Activated effector memory CD4-positive, alpha-beta T cell treated with Interleukin-2 at 50 U/mL for 16 hours (primary cell): ENCODE data around the gene ST6GALNAC4.
A peak's percentile ranks its signal among the peaks of the same experiment; 100 is the strongest.

Experiments
- DNase-seq: peaks from one replicate; pipeline ENCODE4 v3.0.0-alpha.2; 2020

The ST6GALNAC4 gene

DNA sequence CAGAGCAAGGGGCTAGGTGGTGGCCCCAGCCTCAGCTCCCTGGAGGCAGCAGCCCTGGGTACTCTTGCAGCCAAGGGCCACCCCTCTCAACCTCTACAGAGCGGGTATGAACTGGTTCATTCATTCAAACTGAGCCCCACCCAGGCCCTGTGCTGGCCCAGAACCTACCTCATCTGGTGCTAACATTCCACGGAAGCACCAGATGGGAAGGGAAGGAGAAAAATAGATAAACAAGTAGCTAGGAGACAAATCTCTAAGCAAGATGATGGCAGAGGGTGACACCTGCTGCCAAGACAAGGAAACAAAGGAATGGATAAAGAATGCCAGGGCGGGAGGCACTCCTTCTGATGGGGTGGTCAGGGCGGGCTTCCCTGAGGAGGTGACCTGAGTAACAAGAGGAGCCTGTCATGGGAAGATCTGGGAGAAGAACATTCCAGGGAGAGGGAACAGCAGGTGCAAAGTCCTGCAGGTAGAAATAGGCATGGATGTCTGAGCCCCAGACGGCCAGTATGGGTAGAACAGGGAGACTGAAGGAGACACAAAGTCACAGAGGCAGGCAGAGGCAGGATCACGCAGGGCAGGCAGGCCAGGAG is 6.1 kb downstream of the ST6GALNAC4 start:
- DNase-seq, result no peak

DNA sequence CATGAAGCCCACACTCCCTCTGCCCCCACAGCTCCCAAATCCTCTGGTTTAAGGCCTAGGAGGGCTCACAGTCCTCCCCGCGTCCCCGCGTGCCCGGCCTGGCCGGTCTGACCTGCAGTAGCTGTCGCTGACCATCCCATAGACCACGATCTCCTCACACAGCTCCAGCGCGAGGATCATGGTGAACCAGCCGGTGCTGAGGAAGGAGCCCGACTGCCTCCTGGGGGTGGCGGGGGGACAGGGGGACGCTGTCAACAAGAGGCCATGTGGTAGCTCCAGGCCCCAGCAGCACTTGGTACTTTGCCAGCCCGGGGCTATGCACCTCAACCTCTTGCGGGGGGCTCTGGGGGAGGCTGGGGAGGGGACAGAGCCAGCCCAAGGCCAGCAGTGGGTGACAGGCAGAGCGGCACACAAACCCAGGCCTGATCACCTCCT is 7.0 kb downstream of the ST6GALNAC4 start:
- no peak for DNase-seq

DNA sequence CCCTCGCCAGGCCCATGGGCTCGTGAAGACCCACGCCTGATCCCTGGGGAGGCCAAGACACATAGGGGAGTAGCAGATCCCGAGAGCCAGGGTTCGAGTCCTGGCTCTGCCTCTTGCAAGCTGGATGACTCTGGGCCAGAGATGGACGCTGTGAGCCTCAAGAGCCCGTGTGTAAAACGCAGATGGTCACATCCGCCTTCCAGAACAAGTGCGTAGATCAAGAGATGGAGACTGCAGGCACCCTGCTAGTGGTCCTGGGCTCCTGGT is 8.2 kb downstream of the ST6GALNAC4 start:
- no peak for DNase-seq

DNA sequence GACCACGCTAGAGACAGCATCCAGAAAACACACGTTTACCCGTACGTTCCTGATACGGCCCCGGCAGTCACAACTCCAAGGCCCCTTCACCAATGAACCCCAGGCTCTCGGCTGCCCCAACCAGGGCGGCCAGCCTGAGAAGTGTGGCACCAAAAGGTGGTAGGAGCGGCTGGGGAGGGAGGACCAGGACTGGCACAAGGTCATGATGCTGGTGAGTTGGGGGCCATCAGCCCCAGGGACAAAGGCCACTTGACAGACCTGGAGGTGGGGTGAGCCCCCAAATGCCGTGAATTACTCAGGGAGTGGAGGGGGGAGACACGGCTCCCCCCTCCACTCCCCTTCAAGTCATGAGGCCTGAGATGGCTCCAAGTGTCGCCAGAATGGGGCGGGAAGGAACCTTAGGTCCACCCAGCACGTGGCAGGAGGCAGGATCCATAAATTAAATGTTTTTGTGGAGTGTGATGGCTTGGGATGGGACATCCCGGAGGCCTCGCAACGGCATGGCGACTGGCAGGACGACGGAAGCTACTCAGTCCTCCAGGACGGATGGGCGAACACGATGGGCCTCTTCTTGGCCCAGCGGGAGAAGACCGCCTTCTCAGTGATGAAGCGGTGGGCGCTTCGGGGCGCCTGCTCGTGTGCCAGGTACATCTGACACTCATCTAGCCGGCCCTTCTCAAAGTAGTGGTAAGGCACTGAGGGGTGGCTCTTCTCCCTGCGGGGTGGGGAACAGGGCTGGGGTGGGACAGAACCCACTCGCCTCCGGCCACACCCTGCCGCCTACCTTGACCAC is 8.8 kb downstream of the ST6GALNAC4 start:
- no peak for DNase-seq

DNA sequence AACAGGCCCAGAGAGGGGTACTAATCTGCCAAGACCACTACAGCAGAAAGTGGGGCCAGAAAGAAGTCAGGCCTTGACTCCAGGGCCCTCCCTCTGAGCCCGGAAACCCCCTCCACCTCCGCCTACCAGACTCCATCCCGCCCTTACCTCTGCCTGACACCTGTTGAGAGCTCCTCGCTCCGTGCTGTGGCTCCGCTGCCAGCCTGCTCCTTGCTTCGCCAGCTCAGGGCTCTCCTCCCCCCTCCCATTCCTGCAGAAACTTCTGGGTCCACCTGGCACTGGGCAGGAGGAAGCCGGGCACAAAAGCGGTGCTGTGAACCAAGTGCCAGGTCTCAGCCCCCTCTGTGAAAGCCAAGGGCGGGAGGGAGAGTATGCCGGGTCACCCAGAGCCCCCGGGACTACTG is 11.1 kb downstream of the ST6GALNAC4 start:
- peak; percentile 67 for DNase-seq

DNA sequence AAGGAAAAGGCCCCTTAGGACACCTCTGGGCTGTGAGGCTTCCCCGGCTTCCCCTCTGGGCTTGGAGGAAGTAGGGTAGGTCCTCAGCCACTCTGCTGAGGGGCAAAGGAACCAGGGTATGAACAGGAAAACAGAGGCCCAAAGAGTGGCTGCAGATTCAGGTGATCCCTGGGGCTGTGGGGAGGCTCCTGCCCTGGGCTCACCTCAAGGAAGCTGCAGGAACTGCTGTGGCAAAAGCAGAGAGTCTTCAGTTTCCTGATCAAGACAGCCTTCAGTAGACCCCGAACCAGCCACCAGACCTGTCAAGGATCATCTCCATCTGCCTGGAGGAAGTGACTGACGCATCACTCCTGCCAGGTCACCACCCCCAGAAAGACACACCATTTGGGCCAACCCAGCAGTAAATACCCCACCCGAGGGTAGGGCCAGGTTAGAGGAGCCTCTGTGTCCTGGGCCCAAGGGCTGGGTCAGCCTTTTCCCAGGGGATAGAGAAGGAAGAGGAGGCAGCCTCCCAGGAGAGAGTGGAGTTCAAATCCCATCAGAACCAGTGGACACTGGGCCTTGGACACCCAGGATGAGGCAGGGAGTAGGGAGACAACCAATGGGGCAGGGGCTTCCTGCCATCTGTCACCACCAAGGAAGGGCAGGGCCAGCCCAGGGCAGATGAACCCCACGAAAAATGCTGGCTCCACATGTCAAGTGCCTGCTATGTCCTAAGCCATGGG is 11.7 kb downstream of the ST6GALNAC4 start:
- peak; percentile 54 for DNase-seq

DNA sequence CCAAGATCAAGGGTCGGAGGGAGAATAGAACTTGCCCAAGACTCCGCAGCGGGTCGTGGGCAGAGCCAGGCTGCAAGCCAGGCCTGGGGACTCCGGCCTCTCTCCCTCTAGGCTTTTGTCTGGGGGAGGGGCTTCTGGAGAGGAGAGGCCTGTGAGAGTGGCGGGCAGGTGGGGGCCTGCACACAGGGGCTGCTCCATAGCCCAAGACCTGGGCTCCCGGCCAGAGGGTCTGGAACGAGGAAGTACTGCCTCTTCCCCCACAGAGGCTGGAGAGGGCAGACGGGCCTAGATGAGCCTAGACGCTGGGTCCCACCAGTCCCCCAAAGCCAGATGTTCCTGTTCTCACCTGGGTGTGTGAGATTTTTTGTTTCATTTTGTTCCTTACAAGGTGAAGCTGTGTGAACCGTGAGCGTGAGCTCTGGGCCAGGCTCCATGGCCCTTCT is 12.3 kb downstream of the ST6GALNAC4 start:
- DNase-seq, result no peak

DNA sequence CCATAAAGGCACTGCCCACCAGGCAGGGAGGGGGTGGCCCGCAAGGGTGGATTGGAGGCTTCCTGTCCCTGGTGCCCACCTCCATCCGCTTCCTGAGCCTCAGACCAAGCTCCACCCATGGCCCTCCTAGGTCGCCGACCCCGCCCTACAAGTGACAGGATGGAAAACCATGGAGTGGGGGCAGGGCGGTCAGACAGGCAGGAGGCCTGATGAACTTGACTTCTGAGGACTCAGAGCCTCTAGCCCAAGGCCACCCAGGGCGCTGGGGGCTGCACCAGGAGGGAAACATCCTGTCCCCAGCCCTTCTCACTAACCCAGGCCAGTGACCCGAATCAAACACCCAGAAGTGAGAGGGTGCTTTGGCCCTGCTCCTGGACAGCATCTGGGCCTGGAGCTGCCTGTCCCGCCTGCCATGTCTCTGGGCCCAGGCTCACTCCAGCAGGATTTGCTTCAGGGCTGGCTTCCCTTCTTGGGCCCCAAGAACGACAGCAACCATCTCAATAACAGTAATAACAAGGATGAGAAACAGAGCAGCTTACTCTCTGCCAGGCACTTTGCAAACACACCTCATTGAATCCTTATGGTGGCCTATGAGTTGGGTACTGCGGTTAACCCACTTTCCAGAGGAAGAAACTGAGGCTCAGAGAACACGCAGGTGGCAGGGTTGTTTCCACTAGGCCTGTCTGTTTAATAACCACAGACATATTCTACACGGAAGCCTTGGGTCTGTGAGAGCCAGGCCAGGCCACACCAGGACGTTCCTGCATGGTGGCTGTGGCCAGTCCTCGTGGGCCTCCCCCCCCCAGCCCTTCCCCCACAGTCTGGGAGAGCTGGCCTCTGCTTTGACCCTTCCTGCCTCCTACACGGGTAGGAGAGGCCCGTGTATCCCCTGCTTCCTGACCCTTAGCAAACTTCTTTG is 13.0 kb downstream of the ST6GALNAC4 start:
- DNase-seq, result peak; percentile 57

DNA sequence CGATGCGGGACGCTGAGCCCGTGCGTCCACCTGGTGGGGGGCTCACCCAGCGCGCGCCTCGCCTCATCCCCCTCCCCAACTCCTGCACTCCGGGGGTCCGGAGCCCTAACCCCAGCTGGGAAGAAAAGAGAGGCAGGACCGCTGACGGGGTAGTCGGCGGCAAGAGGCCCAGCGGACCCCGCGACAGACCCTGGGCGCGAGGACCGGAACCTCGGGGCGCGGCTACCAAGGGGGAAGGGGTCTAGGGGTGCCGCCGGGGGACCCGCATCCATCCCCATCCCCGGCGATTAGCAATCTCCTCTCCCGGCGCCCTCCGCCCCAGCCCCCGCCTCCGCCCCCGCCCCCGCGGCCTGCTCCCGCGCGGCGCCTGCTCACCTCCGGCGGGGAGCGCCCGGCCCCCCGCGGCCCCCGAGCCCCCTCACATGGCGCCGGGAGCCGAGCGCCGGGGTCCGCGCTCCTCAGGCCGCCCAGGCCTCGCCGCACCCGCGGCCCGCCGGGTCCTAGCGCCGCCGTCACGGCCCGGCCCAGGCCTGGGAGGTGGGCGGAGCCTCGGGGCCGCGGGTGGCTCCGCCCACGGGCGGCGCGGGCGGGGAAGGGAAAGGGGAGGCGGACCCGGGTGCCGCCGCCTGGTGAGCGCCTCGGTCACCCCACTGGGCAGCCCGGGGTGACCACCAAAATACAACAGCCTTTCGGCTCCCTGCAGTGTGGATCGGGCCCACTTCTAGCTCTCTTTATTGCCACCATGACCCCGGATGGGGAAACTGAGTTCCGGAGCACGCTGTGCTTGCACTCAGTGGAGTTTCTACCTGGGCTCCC is 17.5 kb downstream of the ST6GALNAC4 start, which contains the start of gene ST6GALNAC6:
ST6GALNAC6 (minus strand) TSS at position 476 of the 816 bp plus-strand sequence. CDS start 1,622 bp downstream, outside the sequence.
- DNase-seq, result peak; percentile 59

DNA sequence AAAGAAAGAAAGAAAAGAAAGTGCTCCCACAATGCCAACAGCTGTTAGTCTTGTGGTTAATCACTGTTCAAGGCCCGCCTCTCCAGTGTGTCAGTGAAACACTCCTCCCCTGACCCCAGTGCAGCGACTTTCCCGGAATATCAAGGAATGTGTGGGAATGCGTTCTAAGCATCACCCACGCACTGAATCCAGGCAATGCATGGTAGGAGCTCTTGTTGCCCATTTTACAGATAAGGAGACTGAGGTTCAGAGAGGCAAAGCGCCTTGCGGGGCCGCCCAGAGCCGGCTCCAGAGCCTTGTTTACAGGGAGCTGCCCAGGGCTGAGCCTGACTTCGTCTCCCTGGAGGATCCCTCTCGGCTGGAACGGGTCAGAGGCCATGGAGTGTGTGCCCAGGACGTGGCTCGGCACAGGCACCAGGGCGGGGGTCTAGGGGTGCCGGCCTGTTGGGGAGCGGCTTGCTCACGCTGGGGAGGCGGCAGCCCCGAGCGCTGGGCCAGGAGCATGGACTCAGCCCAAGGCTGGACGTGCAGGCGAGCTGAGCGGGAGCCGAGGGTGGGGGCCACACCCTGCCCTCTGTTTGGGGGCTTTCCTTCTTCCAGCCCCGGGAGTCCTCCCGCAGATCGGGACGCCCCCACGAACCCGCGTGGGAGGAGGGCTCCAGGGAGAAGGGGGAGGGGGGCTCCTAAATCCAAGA is 18.3 kb downstream of the ST6GALNAC4 start:
- no peak for DNase-seq

DNA sequence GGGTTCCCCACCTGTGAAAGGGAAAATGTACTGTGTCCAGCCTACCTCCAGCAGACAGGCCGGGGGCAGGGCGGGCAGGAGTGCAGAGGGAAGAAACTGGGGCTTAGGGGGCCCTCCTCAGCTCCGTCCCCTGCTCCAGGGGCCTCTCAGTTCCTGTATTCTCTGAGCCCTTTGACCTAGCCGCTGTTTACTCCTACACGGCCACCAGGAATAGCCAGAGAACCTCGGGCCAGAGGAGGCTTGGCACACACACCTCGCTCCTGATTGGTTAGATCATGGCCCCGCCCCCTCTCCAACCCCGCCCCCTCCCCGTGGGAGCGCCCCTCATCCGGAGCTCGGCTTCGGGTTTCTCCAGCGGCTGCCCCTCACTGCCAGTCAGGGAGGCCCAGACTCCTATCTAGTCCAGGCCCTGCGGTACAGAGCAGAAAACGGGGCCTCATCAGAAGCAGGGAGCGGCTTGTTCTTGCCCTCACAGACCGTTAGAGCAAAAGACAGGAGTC is 19.6 kb downstream of the ST6GALNAC4 start:
- DNase-seq, result no peak

DNA sequence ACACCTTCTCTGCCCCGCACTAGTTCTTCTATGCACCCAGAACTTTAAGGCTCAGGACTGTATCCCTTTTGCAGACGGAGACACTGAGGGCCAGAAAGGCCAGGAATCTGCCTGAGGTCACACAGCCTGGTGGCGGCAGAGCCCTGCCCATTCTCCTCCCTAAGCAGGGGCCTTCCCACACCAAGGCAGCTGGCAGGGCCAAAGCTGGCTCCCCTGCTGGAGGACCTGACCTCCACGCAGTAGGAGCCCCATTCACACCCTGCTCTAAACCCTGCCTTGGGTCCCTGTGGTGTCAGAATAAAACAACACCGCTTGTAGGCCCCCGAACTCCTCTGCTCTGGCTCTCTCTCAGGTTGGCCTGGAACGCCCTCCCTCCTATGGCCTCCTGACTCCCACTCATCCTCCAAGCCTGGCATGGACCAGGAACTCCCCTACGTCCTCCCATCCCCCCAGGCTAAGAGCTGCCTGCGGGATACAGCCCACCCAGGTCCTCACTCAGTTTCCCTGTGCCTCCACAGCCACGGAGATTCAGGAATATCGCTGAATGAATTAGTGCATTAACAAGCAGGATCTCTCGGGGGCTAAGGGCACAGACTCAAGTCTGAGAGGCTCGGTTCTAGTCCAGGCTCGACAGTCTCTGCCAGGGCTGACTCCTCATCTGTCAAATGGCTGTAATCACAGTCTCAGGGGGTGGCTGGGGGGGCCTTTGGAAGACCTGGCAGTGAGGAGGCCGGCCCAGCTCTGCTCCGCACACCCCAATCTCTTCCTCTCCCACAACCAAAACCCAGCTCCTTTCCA is 20.2 kb downstream of the ST6GALNAC4 start:
- DNase-seq, result no peak

DNA sequence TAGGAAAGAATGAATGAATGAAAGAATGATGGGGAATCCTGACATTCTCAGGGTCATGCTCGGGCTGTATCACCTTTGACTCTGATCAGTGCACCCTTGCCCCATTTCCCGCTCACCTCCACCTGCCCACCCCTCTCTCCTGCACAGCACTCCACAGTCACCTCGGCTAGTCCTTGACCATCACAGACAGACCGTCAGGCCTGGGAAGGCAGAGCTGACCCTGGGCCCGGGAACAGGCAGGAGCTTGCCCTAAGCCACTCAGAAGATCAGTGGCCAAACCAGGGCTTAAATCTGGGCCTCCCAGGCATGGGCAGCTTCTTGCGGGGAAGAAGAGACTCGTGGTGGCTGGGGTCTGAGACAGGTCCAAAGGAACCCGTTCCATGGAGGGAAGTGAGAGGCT is 21.0 kb downstream of the ST6GALNAC4 start:
- DNase-seq, result no peak

DNA sequence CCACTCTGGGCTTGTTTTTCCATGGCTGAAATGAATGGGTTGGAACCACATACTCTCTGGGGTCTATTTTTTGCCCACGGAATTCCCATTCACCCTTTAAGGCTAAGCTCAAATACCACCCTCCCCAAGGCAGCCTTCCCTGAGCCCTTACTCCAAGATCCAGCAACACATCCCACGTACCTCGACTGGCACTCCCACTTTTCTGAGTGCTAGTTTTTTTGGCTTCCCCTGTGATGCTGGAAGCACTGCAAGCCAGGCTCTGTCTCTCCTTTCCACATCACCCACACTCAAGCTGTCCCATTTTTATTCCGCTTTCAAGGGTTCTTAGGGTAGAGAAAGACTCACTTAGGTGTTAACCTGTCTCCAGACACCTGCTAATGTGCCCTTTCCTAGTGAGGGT is 23.4 kb downstream of the ST6GALNAC4 start:
- no peak for DNase-seq

DNA sequence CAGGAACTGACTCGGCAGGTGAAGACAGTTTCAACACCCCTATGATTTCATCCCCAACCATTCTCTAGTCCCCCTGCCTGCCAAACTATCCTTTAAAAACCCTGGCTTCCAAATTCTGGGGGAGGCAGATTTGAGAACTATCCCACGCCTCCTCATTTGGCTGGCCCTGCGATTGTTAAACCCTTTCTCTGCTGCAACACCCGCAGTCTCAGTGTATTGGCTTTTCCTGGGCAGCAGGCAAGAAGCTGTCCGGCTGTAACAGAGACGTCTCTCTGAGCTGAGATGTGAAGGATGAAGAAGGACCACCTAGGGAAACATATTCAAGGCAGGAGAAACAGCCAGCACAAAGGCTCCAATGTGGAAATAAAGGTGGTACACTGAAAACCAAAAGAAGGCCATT is 24.0 kb downstream of the ST6GALNAC4 start:
- no peak for DNase-seq

DNA sequence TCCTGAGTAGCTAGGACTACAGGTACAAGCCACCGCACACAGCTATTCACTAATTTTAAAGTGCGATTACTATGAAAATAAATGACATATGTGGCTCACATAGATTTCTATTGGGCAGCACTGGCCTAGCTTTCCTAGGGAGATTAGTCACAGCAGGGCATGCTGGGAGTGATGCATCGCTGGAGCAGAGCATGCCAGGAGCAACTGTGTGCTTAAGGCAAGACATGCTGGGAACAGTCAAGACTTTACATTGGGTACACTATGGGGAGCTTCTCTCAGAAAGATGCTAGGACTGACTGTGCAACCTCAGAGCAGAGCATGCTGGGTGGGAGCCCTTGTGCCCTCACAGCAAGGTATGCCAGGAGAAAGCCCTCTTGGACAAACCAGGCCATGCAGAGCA is 26.8 kb downstream of the ST6GALNAC4 start:
- DNase-seq, result no peak

DNA sequence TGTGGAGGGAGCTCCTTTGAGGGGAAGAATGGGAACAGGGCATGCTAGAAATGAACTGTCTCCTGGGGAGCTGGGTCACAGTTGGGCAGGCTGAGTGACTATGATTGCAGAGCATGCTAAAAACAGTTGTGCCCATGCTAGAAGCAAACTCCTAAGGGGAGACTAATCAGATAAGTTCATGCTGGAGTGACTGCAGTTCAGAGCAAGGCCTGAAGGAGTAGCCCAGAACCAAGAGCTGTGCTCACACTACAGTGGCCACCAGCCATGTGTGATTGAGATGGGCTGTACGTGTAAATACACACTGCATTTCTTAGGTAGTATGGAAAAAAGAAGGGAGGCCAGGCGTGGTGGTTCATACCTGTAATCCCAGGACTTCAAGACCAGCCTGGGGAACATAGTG is 29.0 kb downstream of the ST6GALNAC4 start:
- no peak for DNase-seq

DNA sequence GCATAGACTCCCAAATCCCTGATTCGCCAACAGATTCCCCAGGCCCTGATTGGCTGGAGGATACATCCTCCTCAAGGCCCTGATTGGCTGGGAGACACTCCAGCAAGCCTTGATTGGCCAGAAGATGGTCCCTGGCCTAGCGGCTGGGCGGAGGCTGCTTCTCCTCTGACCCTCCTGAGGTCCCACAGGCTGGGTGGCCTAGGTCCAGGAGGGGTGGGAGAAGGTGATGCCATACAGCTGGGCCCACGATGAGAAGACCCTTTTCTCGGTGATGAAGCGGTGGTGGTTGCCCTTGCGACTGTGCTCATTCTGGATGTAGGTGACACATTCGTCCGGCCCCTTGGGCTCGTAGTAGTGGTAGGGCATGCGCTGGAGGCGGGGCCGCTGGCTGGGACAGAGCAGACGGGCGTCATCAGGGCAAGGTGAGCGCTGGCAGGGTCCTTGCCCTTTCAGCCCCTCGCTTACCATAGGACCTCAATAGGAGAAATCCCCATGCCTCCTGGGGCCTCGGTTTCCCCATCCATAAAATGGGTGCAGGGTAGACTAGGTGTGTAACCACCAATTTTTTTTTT is 30.4 kb downstream of the ST6GALNAC4 start:
- no peak for DNase-seq

DNA sequence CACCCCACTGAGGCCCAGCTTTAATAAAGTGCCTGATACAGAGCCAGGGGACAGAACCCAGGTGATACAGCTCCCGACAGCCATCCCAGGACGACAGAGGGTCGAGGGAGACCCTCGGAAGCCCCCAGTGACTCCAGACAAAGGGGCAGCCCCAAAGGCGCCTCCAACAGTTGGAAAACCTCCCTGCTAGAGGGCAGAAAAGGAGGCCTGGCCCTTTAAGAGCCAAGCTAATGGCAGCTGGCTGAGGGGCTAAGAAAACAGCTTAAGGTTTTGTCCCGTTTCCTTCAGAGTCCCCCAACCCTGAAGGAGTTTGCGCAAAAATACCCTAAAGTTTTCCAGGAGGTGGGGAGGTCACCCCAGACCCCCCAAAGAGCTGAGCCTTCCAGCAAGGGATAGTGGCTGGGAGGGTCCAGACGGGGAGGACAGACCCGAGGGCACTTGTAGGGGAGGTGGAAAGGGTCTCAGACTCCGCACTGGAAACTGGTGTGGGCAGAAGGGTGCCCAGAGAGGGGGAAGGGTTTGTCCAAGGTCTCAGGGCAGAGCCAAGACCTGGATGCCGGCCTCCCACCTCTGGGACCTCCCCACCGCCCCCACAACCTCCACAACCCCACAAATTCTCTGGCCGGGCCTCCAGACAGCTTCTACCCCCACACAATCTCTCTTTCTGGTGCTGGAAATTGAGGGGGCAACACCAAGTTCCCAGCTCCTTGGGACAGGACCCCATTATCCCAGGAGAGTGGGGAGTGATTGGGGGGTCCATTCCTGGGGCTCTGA is 31.1 kb downstream of the ST6GALNAC4 start:
- DNase-seq, result no peak
